Measurements from ENCODE around the gene PLXNC1. TPM values are rescaled to one million over a fixed set of nuclear protein-coding genes. Genes with fewer than 3 reads are reported as not detected.

Gene PLXNC1
- total RNA-seq, 1 donor from 2014 or later, result 28.0 TPM

- no peak for ATAC-seq
- no peak overlapping the region for H3K4me3 ChIP-seq
- H3K9me3 ChIP-seq, result no peaks in the 10 kb centered on the region
- no peak for DNase-seq
- intact Hi-C loops (cut with DNase I), result no loop called here
- H3K4me1 ChIP-seq, result peaks cover 13% of the 10 kb centered on the region
- TF ChIP-seq, protein P1, sequence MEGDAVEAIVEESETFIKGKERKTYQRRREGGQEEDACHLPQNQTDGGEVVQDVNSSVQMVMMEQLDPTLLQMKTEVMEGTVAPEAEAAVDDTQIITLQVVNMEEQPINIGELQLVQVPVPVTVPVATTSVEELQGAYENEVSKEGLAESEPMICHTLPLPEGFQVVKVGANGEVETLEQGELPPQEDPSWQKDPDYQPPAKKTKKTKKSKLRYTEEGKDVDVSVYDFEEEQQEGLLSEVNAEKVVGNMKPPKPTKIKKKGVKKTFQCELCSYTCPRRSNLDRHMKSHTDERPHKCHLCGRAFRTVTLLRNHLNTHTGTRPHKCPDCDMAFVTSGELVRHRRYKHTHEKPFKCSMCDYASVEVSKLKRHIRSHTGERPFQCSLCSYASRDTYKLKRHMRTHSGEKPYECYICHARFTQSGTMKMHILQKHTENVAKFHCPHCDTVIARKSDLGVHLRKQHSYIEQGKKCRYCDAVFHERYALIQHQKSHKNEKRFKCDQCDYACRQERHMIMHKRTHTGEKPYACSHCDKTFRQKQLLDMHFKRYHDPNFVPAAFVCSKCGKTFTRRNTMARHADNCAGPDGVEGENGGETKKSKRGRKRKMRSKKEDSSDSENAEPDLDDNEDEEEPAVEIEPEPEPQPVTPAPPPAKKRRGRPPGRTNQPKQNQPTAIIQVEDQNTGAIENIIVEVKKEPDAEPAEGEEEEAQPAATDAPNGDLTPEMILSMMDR (IDR thresholded peaks at IDR 0.05), result no peak
- H3K27ac ChIP-seq, result no peak overlapping the region
- H3K27me3 ChIP-seq (ENCODE audit: low read depth), result no peaks in the 10 kb centered on the region
- peaks cover 29% of the 10 kb centered on the region for H3K36me3 ChIP-seq
Observed at GRCh38 chr12:94297876-94298505, 149.6 kb downstream of the PLXNC1 start.

GRCh38 chr12:94299846-94300245, 151.5 kb downstream of the PLXNC1 start:
- Histone ChIP-seq H3K9me3 (no peaks in the 10 kb centered on the region), H3K36me3 (peaks cover 25% of the 10 kb centered on the region), H3K27me3 (ENCODE audit: low read depth) (no peaks in the 10 kb centered on the region), H3K27ac (no peak overlapping the region), H3K4me1 (peaks cover 19% of the 10 kb centered on the region), H3K4me3 (no peak overlapping the region)
- DNase-seq (no peak), ATAC-seq (no peak)
- intact Hi-C loops (cut with DNase I), result no loop called here
- TF ChIP-seq, protein P1 (IDR thresholded peaks at IDR 0.05), result no peak

- H3K27ac ChIP-seq, result no peak overlapping the region
- ATAC-seq (no peak), DNase-seq (no peak)
- peaks cover 25% of the 10 kb centered on the region for H3K36me3 ChIP-seq
- H3K9me3 ChIP-seq, result no peaks in the 10 kb centered on the region
- TF ChIP-seq, protein P1 (IDR thresholded peaks at IDR 0.05), result no peak
- no peaks in the 10 kb centered on the region for H3K27me3 ChIP-seq (ENCODE audit: low read depth)
- peaks cover 12% of the 10 kb centered on the region for H3K4me1 ChIP-seq
- intact Hi-C loops (cut with DNase I), result no loop called here
- no peak overlapping the region for H3K4me3 ChIP-seq
Observed at GRCh38 chr12:94304012-94304411, 155.6 kb downstream of the PLXNC1 start.

- Histone ChIP-seq H3K9me3 (no peaks in the 10 kb centered on the region), H3K4me1 (peaks cover 12% of the 10 kb centered on the region), H3K27ac (no peak overlapping the region), H3K4me3 (no peak overlapping the region), H3K36me3 (peaks cover 27% of the 10 kb centered on the region), H3K27me3 (ENCODE audit: low read depth) (no peaks in the 10 kb centered on the region)
- intact Hi-C loops (cut with DNase I), result no loop called here
- ATAC-seq (peak; percentile 85 to 89), DNase-seq (no peak)
- TF ChIP-seq, protein P1 (IDR thresholded peaks at IDR 0.05), result no peak
Observed at GRCh38 chr12:94304566-94305061, 156.2 kb downstream of the PLXNC1 start.

- ATAC-seq (peak; percentile 88 to 92), DNase-seq (no peak)
- TF ChIP-seq, protein P1 (IDR thresholded peaks at IDR 0.05), result no peak
- Histone ChIP-seq H3K9me3 (no peaks in the 10 kb centered on the region), H3K27me3 (ENCODE audit: low read depth) (no peaks in the 10 kb centered on the region), H3K36me3 (peaks cover 24% of the 10 kb centered on the region), H3K4me3 (no peak overlapping the region), H3K4me1 (peaks cover 12% of the 10 kb centered on the region), H3K27ac (no peak overlapping the region)
- intact Hi-C loops (cut with DNase I), result no loop called here
Observed at GRCh38 chr12:94305130-94305957, 157.0 kb downstream of the PLXNC1 start.
